ENCODE results near the gene ASB9. TPM values are rescaled to one million over a fixed set of nuclear protein-coding genes. Genes with fewer than 3 reads are reported as not detected.

Gene ASB9
- total RNA-seq, 1 donor from 2014 or later = 4.7 TPM

Other genes with a start within 250 kb of the ASB9 start
- gene ASB11, start 45.6 kb upstream of the ASB9 start, total RNA-seq = not detected
- gene PIGA, start 65.4 kb upstream of the ASB9 start, total RNA-seq = 5.7 TPM
- gene VEGFD, start 114.3 kb upstream of the ASB9 start, total RNA-seq = 0.28 TPM
- 19.3 TPM for gene PIR, start 223.2 kb upstream of the ASB9 start, total RNA-seq
- gene BMX, start 230.7 kb upstream of the ASB9 start, total RNA-seq = 0.78 TPM